Liver (tissue), 3 donors: Measurements from ENCODE around the gene ST14.

ENCODE experiments used
- CTCF ChIP-seq: fragments of 150-350 bp; IDR thresholded peaks from 2 replicates; pipeline ENCODE4 v1.5.1; 2017; ENCODE audit warnings: improper control_type of control experiment, low read depth, low read length; ENCODE audit not compliant: missing input control
- EGR1 ChIP-seq, 2 donors: IDR thresholded peaks; 2 replicates each; pipeline ENCODE4 v1.6.1; 2016 to 2018; ENCODE audit warnings: antibody characterized with exemption in 2 of 2, low read depth in 2 of 2
- GABPA ChIP-seq, 2 donors: IDR thresholded peaks in 1 of 2; conservative IDR thresholded peaks in 1 of 2; 2 replicates each; pipeline ENCODE4 v1.6.1; 2016; ENCODE audit warnings: antibody characterized with exemption in 2 of 2, mild to moderate bottlenecking in 1 of 2, moderate library complexity in 1 of 2
- JUND ChIP-seq, 2 donors: IDR thresholded peaks; 2 replicates each; pipeline ENCODE4 v1.6.1; 2016; ENCODE audit warnings: antibody characterized with exemption in 2 of 2
- MAX ChIP-seq: IDR thresholded peaks from 2 replicates; pipeline ENCODE4 v1.6.1; 2016; ENCODE audit warnings: antibody characterized with exemption
- RAD21 ChIP-seq, 2 donors: IDR thresholded peaks; 2 replicates each; pipeline ENCODE4 v1.6.1; 2016; ENCODE audit warnings: antibody characterized with exemption in 2 of 2, mild to moderate bottlenecking in 2 of 2
- REST ChIP-seq: IDR thresholded peaks from 2 replicates; pipeline ENCODE4 v1.6.1; 2016; ENCODE audit warnings: antibody characterized with exemption, mild to moderate bottlenecking
- RXRA ChIP-seq, 2 donors: IDR thresholded peaks; 2 replicates each; pipeline ENCODE4 v1.6.1; 2017 to 2018; ENCODE audit warnings: antibody characterized with exemption in 2 of 2, mild to moderate bottlenecking in 1 of 2
- TAF1 ChIP-seq: conservative IDR thresholded peaks from 2 replicates; pipeline ENCODE4 v1.6.1; 2016; ENCODE audit warnings: antibody characterized with exemption, mild to moderate bottlenecking
- donor health status: healthy.
- donor health status: healthy.

GRCh38 chr11:130179396-130180306, 20.1 kb downstream of the ST14 start:
- no peak for TF ChIP-seq RXRA (IDR thresholded peaks at IDR 0.05)
- TF ChIP-seq CTCF, result no peak
- no peak for TF ChIP-seq RAD21 (IDR thresholded peaks at IDR 0.05)
- TF ChIP-seq GABPA (IDR thresholded peaks at IDR 0.05 in 1 of 2, conservative IDR thresholded peaks at IDR 0.05 in 1 of 2), result no peak
- no peak for TF ChIP-seq JUND (IDR thresholded peaks at IDR 0.05)
- TF ChIP-seq EGR1 (IDR thresholded peaks at IDR 0.05; ENCODE audit: low read depth in 2 of 2), result no peak
- no peak for TF ChIP-seq REST
- no peak for TF ChIP-seq TAF1
- no peak for TF ChIP-seq MAX
